Stimulated activated CD4-positive, alpha-beta T cell treated with anti-CD3 and anti-CD28 coated beads, Interleukin-1b, Interleukin-23, amount 100 ng/mL, for 24 hours (primary cell): ENCODE results near the gene SEC31A.
"Not testable (repeated sequence)": the region's sequence is repeated elsewhere in the genome, so short reads cannot be mapped to it uniquely, and the experiment has no call there.

ENCODE experiments used
- DNase-seq, 4 experiments: peaks; one replicate each; pipeline ENCODE4 v3.0.0-alpha.2; 2020; ENCODE audit warnings: low read depth in 4 of 4, low spot score in 1 of 4

The SEC31A gene

DNA sequence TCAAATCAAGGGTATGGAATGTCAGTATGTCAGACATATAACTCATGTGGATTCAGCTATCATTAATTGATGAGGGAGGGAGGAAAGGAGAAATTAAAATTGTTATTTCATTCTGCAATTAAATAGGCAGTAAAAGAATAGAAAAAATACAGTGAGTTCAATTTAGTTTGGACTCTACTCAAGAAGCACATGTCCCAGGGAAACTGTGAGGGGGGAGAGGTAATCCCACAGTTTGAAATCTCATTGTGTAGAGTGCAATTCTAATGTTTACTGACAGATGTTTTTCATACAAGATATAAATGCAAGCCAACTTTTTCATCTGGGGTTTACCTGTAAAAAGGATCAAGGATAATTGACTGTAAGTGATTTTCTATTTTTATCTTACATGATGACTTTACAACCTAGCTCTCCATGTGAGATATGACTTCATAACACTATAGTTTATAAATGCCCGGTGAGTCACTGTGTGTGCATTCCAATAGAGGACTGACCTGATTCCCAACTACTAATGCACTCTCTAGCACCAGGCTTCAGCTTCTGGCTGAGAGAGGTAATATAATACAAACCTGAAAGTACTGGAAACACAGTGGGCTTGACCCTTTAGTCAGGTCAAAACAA lies 57.1 kb downstream of the SEC31A start:
- no peak for DNase-seq

DNA sequence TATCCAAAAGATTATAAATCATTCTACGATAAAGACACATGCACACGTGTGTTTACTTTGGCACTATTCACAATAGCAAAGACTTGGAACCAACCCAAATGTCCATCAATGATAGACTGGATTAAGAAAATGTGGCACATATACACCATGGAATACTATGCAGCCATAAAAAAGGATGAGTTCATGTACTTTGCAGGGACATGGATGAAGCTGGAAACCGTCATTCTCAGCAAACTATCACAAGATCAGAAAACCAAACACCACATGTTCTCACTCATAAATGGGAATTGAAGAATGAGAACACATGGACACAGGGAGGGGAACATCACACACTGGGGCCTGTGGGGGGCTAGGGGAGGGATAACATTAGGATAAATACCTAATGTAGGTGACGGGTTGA lies 57.9 kb downstream of the SEC31A start:
- DNase-seq = not testable (repeated sequence)

DNA sequence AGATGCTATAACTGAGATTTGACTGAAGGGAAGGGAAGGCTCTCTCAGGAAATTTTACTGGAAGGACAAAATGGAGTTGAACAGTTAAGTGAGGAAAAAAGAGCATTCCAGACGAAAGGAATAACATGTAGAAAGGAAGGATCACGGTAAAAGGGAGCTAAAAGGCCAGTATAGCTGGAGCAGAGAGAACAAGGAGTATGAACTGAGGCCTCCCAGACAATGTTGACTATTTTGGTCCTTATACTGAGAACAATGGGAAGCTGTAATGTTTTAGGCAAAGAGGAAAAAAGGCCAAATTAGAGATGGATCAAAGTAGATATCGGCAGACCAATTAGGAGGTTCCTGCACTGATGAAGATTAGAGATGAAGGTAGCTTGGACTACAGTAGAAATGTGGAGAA lies 65.5 kb downstream of the SEC31A start:
- DNase-seq = no peak

DNA sequence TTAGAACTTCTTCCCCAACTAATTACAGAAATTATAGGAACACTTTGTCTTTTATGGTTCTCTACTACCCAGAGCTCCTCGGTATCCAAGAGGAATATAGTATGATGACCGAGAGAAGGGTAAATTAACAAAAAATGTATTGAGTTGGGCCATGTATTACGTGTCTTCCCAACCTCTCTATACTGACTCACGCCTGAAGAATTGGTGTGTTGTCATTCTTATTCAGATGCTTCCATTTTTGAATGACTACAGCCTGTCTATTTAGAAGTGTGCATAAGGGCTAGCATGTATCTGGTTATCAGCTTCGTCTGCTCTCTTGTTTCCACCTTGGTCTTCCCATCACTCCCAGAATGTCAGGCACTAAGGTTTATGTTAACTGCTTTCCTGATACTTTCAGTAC lies 67.9 kb downstream of the SEC31A start:
- no peak for DNase-seq

DNA sequence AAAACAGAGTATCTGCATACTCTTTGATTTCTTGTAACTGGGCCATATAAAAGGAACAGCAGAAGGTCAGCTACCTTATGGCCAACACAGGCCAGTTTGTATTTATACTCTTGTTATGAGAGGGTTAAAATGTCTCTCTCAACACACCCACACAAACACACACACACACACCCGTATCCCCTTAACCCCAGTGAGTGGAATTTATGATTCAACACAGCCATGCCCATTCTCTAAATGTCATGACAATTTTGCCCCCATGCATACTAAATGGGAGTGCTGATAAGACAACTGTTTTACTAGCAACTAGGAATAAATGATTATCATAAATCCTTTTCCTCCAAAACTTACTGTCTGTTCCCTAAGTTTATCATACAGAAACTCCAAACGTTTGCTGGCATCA lies 70.3 kb downstream of the SEC31A start:
- DNase-seq = no peak

DNA sequence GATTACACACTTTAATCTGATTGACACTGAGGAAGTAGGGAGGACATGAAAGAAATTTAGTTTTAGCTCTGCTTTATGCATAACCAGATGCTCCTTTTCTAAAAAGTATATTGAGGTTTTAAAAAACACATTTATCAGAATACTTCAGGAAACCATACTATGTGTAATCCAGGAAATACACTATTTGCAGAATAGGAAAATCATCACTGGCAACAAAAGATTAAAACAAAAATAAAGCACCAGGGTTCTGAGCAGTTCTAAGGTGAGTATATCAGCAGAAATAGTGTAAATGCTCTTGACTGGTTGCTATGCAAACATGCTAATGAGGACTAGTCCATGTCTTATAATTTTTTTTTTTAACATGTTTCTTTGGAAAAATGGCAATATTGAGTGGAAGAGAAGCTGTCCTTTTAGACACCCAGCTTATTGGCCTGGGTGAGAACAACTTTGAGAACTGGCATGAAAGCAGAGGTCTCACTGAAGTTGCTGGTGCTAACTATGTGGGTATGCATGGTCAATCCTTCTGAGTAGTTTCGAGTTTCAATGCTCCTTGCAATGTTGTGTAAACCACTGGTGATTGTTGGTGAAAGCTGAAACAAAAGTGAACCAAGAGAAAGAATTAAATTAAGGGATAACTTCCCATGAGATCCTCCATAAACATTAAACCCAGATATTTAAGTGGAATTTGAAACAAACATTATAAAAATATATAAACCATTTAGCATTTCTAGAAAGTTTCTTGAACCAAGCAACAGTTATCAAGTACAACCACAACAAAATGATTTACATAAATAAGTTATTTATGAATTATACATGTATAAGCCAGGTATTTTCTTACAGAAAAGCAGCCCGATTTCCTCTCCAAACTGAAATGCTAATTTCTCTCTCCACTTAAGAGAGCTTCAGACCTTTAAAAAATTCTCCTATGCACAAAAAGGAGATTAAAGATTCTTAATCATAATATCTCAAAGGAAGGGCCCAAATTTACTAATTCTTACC lies 72.0 kb downstream of the SEC31A start:
- DNase-seq = no peak

DNA sequence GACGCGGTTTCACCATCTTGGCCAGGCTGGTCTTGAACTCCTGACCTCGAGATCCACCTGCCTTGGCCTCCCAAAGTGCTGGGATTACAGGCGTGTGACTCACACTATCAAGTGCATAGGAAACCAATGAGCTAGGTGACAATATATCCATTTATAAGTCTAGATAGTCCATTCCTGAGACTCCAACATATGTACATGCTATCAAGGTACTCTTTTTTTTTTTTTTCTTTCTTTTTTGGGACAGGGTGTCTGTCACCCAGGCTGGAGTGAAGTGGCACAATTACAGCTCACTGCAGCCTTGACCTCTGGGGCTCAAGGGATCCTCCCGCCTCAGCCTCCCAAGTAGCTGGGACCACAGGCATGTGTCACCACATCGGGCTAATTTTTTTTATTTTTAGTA lies 74.1 kb downstream of the SEC31A start:
- not testable (repeated sequence) for DNase-seq

DNA sequence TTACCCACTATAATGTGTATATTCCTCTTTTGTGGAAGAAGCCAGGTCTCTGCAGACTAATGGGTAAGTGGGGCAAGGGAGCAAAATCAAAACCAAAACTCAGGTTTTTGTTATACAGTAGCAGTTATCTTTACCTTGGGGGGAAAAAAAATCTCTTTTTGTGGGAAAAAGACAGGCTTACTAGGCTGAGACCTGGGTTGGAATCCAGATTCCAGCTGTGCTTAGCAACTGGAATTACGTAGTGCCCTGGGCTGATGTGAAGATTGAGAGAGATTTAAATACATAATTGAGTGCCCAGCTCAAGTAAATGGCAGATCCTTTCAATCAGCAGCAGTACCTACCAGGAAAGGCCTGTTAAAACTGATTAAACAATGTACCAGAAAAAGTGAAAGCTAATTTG lies 76.9 kb downstream of the SEC31A start:
- DNase-seq = no peak

DNA sequence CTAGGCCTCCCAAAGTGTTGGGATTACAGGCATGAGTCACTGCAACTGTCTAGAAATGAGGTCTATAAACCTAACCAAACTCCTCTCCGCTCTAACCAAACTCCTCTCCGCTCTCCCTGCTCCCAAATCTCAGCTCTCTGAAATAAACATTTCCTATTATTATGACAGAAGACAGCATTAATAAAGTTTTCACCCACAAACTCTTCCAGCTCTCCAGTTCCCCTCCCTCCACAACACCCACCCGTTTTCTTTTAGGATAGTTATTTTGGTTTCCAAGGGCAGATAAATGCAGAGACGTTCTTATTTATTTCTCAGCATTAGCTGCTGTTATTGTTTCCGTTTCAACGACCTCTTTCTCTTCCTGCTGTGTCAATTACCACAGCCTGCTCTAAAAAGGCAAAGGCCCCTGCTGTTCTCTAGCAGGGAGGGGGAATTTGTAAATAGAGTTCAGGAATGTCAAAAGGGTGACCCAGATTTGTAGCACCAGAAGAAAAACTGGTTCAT lies 79.1 kb downstream of the SEC31A start:
- no peak for DNase-seq

DNA sequence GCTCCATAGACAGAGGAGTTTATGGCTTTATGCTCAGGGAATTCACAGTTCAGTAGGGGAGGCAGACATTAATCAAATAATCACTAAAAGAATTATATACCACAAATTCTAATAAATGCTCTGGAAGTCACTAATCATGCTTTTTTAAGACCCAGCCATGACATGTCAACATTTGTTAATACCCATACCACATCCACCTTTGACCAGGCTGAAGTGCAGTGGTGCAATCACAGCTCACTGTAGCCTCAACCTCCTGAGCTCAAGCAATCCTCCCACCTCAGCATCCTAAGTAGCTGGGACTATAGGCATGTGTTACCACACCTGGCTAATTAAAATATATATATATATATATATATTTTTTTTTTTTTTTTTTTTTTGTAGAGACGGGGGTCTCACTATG lies 79.6 kb downstream of the SEC31A start:
- DNase-seq = no peak

DNA sequence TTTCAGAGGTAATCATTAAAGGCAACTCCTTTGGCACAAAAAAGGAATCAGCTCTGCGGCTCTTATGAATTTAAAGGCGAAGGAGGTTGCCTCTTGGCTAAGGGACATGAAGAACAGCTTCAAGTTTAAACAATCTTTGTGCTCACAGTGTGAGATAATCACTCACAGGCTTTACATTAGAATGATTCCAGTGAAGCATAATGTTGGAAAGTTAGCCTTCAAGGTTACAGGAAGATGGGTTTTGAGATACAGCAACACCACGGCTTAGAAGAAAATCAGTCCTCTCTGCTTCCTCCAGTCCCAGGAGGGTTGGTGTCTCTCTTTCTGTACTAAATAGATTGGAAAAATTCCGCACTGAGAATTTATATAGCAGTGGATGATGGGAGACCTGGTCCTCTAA lies 80.8 kb downstream of the SEC31A start:
- DNase-seq = no peak

DNA sequence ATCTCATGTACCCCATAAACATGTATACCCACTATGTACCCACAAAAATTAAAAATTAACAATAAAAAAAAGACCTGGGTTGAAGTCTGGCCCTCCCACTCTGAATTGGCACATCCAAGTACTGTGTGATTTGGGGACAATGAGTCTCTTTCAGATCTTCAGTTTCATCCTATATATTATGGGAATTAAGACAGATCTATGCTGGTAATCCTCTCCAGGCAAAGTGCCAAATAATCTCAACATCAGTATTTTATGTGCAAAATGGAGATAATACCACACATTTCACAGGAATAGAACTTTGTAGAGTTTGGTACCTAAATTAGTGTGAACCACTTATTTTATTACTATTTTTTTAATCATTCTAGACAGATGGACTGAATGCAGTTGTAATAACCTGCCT lies 81.3 kb downstream of the SEC31A start:
- DNase-seq = no peak

DNA sequence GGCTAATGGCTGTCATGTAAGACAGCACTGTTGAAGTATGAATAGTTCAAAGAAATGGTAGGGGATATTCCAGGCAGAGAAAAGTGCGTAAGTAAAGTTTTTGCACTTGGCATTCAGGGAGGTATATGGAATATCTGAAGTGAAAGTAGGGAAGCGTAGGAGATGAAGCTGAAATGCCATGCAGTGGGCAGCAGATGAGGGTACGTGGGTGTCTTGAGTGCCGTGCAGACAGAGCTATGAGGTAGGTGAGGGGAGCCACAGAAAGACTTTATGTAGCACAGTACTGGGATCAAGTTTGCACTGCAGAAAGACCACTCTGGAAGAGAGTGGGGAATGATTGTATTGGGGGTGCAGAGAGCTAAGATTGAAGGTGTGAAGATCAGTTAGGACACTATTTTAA lies 87.2 kb downstream of the SEC31A start:
- no peak for DNase-seq

DNA sequence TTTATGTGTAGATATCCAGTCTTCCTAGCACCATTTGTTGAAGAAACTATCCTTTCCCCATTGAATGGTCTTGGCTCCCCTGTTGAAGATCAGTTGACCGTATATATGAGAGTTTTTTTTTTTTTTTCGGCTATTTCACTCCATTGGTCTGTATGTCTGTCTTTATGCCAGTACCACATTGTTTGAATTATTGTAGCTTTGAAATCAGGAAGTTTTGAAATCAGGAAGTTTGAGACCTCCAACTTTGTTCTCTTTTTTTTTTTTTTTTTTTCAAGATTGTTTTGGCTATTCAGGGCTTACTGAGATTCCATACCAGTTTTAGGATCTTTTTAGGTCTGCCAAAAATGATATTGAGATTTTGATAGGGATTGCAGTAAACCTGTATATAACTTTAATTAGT lies 88.0 kb downstream of the SEC31A start:
- no peak for DNase-seq

DNA sequence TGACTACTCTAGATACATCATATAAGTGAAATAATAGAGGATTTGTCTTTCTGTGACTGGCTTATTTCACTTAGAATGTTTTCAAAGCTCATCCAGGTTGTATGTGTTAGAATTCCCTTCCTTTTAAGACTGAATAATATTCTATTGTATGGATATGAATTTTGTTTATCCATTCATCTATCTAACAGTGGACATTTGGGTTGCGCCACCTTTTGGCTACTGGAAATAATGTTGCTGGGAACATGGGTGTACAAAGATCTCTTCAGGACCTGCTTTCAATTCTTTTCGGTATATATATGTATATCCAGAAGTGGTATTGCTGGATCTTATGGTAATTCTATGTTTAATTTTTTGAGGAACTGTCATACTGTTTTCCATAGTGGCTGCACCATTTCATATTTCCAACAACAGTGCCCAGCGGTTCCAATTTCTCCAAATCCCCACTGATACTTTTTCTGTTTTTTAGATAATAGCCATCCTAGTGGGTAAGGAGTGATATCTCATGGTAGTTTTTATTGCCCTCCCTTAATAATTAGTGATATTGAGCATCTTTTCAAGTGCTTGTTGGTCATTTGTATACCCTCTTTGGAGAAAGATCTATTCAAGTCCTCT lies 88.9 kb downstream of the SEC31A start:
- DNase-seq = no peak

DNA sequence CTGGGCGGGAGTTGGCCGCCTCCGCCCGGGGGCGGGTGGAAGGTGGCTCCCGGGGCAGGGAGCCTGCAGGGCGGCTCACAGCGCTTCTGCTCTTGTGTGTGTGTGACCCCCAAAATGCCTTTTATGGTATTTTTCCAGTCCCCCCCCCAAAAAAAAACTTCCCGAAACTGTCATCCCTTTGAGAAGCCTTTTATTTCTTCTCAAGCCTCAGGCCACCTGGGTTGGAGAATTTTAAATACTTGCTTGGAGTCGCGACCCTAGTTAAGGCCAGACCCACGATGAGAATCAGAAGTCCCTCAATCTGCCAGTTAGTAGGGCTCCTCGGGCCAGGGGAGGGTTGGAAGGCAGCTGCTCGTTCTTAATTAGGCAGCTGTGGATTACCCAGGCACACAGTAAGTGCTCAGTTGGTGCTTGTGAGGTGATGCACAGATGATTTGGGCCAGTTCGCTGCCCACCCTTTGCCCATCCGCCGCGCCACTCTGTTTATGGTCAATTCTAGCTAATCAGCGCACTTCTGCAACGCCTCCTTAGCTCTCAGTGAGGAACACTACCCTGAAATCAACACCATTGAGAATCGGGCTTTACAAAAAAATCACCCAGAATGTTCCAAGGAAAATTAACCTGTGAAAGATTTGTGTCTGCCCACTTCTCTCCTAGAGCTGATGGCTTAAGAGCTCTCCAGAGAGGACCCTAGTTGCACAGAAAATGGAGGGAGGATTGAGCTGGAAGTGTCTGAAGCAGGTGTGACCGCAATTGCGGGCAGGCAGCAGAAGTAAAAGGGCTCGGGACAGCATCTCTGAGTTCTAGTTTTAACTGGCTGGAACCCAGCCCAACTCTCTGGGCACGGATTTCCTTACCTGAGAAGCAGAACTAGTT lies 91.7 kb downstream of the SEC31A start:
- no peak for DNase-seq

DNA sequence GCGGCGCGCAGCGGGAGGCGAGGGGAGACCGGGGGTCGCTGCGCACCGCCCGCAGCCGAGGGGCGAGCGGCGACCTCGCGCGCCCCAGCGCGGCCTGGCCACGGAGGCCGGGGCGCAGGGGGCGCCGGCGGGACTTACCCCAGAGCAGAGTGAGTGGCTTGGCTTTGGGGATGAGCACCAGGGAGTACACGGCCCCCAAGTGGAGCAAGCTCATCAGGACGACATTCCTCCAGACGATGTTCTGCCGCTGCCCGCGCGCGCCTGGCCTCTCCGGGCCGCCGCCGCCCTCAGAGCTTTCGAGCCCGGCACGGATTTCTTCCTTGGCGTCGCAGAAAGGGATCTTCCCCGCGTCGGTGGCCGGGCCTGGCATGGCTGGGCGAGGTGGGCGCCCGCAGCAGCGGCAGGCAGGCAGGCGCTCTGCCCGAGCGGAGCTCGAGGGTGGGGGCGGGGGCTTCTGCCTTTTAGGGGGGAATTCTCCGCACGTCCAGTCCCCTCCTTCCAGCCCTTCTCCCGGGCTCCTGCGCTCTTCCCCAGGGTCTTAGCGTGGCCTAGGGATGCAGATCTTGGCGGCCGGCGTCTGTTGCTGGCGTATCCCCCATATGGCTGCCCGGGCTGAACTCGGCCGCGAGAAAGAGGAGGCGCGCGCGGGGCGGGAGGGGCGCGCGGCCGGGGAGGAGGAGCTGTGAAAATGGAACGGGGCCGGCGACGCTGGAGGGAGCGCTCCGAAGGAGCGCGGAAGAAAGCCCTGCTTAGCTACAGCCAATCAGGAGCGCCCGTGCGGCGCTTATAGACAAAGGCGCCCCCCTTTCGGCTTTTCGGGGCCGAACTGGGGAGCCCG lies 92.6 kb downstream of the SEC31A start, which contains the start of gene SCD5:
TSS of gene SCD5 (minus strand) at position 629 of the 838 bp plus-strand sequence. CDS start at position 370, 259 bp downstream.
- DNase-seq = peak in 2 of 4 experiments; percentile 25 to 59

DNA sequence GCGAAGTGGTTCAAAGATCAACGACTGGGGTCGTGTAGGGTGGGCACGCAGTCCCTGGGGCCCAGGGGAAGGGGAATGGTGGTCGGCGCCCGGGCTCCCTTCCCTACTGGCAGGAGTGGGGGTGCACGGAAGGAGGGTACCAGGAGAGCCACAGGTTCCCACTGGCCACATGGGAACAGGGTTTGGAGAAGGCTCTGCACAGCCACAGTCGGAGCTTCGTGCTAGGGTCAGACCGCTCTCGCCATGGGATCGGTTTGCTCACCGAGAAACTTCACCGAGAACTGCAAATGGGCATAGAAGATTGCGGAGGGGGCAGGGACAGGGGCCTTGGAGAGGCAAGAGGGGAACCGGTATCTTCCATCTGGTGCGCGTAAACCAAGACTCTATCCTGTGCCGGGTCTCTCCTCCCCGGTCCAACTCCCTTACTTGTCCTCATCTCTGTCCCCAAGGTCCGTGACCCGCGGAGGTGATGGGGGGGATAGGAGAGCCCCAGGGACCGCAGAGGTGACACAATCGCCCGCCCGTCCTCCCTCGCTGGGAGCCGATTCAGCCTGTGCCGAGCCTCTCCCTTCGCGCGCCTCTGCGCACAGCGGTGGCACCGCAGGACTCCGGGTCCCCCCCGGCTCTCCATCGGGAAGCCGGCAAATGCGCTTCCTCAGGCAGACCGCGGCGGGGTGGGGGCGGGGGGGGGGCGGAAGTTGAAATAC lies 93.4 kb downstream of the SEC31A start:
- DNase-seq = no peak

DNA sequence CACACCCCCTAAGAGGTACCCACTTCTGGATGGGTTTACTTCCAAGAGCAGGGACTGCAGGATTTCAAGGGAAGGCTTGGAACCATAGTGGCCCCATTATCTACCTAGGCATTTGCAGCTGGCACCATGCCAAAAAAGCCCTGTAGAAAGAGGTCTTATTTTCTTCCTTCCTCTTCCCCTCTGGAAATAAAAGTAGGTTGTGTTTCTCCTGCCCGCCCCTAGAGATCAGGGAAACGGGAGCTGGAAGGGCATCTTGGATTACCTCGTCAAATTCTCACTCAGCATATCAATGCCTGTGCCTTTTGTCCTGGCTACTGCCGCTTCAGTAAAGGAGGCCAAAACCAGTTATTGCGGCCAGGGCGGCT lies 93.9 kb downstream of the SEC31A start:
- DNase-seq = no peak
